Endodermal cell (in vitro differentiated cells): ENCODE measurements around the gene MRPL12. TPM values are rescaled to one million over a fixed set of nuclear protein-coding genes. Genes with fewer than 3 reads are reported as not detected.
"Not testable (repeated sequence)": the region's sequence is repeated elsewhere in the genome, so short reads cannot be mapped to it uniquely, and the experiment has no call there.

Source experiments
- DNase-seq: peaks from one replicate; pipeline ENCODE4 v3.0.0-alpha.2; 2017
- H3K27ac ChIP-seq: 2 replicates; pipeline ENCODE4 v1.5.1; 2013; ENCODE audit warnings: mild to moderate bottlenecking, low read depth, low read length, moderate library complexity
- H3K27me3 ChIP-seq: 2 replicates; pipeline ENCODE4 v1.6.1; 2013; ENCODE audit warnings: mild to moderate bottlenecking, low read length, moderate library complexity; ENCODE audit not compliant: insufficient read depth, control insufficient read depth, poor library complexity, severe bottlenecking
- H3K36me3 ChIP-seq: 2 replicates; pipeline ENCODE4 v1.7.0; 2013; ENCODE audit warnings: mild to moderate bottlenecking, low read length, moderate library complexity; ENCODE audit not compliant: control insufficient read depth, insufficient read depth
- H3K4me1 ChIP-seq: one replicate; pipeline ENCODE4 v1.7.0; 2013; ENCODE audit warnings: low read length; ENCODE audit not compliant: control insufficient read depth, insufficient read depth
- H3K4me3 ChIP-seq: 2 replicates; pipeline ENCODE4 v1.5.1; 2013; ENCODE audit warnings: mild to moderate bottlenecking, low read length, moderate library complexity
- H3K9ac ChIP-seq: 2 replicates; pipeline ENCODE4 v1.6.1; 2013; ENCODE audit warnings: mild to moderate bottlenecking, low read length, moderate library complexity; ENCODE audit not compliant: poor library complexity, severe bottlenecking; ENCODE audit errors: extremely low read depth
- H3K9me3 ChIP-seq: 2 replicates; pipeline ENCODE4 v1.6.1; 2013; ENCODE audit warnings: mild to moderate bottlenecking, low read length, moderate library complexity; ENCODE audit not compliant: control insufficient read depth
- H3K27ac Mint-ChIP-seq: 2 replicates; pipeline ENCODE4 v1.8.0; 2020; ENCODE audit warnings: mixed read lengths
- H3K27me3 Mint-ChIP-seq: 2 replicates; pipeline ENCODE4 v1.8.0; 2021; ENCODE audit warnings: mild to moderate bottlenecking, mixed read lengths; ENCODE audit not compliant: insufficient read depth
- H3K36me3 Mint-ChIP-seq: 2 replicates; pipeline ENCODE4 v1.8.0; 2020; ENCODE audit warnings: low read depth, mixed read lengths
- H3K4me1 Mint-ChIP-seq: 2 replicates; pipeline ENCODE4 v1.8.0; 2020; ENCODE audit warnings: mixed read lengths
- H3K4me3 Mint-ChIP-seq: 2 replicates; pipeline ENCODE4 v1.8.0; 2020; ENCODE audit warnings: mild to moderate bottlenecking, moderate library complexity, mixed read lengths
- H3K9me3 Mint-ChIP-seq: 2 replicates; pipeline ENCODE4 v1.8.0; 2020; ENCODE audit warnings: mild to moderate bottlenecking, mixed read lengths
- CTCF ChIP-seq: fragments of 200-600 bp; sonication (generic); conservative IDR thresholded peaks from 2 replicates; pipeline ENCODE4 v1.5.0; 2021; ENCODE audit warnings: antibody characterized with exemption, mild to moderate bottlenecking
- WGBS, 2 experiments: methylation state at CpG; one replicate each; pipeline versions ENCODE4 v1.1.5 to v1.1.7; 2013; ENCODE audit warnings: missing lambda C conversion rate in 2 of 2, mixed read lengths in 1 of 2; ENCODE audit not compliant: insufficient coverage in 1 of 2, insufficient read length in 1 of 2; 5-methylcytosine and 5-hydroxymethylcytosine counted together
- total RNA-seq, 2 donors: library from RNA; stranded (reverse); fragmentation: NEBNext Ultra II Directional in 1 of 2; extraction: Animal tissue kit (Norgen Biotek cat#: 25700) in 1 of 2; gene quantifications; 2 replicates in 1 of 2; 3 replicates in 1 of 2; pipeline ENCODE4 v1.2.1, GENCODE V29; 2021

The MRPL12 gene
- total RNA-seq, 2 donors from 2014 or later = 99.4 to 105 TPM

- Mint-ChIP-seq H3K9me3 (no peaks in the 10 kb centered on the region), H3K27ac (no peak overlapping the region), H3K4me3 (no peak overlapping the region), H3K36me3 (no peaks in the 10 kb centered on the region), H3K4me1 (peaks cover 2% of the 10 kb centered on the region), H3K27me3 (peaks cover 5% of the 10 kb centered on the region)
- no peaks in the 10 kb centered on the region for H3K4me1 ChIP-seq
- WGBS, 2 experiments = 86 to 89% methylated on average over 13 to 27 of the region's 27 CpGs
- DNase-seq = peak; percentile 63
- H3K4me3 ChIP-seq = no peak overlapping the region
- H3K27ac ChIP-seq = no peak overlapping the region
- no peaks in the 10 kb centered on the region for H3K9me3 ChIP-seq
- no peaks in the 10 kb centered on the region for H3K36me3 ChIP-seq
- no peak overlapping the region for H3K9ac ChIP-seq
- no peaks in the 10 kb centered on the region for H3K27me3 ChIP-seq
- TF ChIP-seq CTCF = no peak
Measured at GRCh38 chr17:81738801-81739393, 35.7 kb downstream of the MRPL12 start.

- not testable (repeated sequence) for H3K4me1 Mint-ChIP-seq
Measured at GRCh38 chr17:81739593-81739992, 36.4 kb downstream of the MRPL12 start.

DNA sequence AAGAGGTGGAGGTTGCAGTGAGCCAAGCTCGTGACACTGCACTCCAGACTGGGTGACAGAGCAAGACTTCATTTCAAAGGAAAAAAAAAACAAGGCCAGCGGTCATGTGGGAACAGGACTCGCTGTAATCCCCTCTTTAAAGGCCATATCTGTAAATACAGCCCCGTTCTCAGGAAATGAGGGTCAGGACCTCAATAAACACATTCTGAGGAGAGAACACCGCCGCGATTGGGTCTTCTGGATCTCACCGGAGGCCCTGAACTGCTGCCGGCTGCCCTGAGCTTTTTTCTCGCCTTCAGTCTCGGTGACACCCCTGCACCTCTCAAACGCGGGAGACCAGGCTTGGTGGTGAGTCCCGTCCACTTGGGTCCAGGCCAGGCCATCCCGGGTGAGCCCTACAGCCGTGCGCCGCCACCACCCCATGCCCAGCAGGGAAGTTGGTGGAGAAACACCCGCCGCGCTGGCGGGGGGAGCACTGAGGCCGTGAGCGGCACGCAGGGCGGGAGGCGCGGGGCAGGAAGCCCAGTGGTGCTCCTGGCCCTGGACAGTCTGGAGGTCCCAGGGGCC is 37.3 kb downstream of the MRPL12 start:
- no peaks in the 10 kb centered on the region for H3K4me1 ChIP-seq
- no peak overlapping the region for H3K9ac ChIP-seq
- no peaks in the 10 kb centered on the region for H3K36me3 Mint-ChIP-seq
- peaks cover 3% of the 10 kb centered on the region for H3K27me3 Mint-ChIP-seq
- no peaks in the 10 kb centered on the region for H3K9me3 ChIP-seq
- peaks cover 2% of the 10 kb centered on the region for H3K4me1 Mint-ChIP-seq
- no peaks in the 10 kb centered on the region for H3K36me3 ChIP-seq
- WGBS, 2 experiments = 84 to 85% methylated on average over 21 to 28 of the region's 28 CpGs
- H3K27me3 ChIP-seq = no peaks in the 10 kb centered on the region
- H3K27ac Mint-ChIP-seq = no peak overlapping the region
- H3K9me3 Mint-ChIP-seq = no peaks in the 10 kb centered on the region
- H3K27ac ChIP-seq = no peak overlapping the region
- H3K4me3 Mint-ChIP-seq = no peak overlapping the region
- no peak for DNase-seq
- no peak for TF ChIP-seq CTCF
- no peak overlapping the region for H3K4me3 ChIP-seq

More at GRCh38 chr17:81739593-81739992, 36.4 kb downstream of the MRPL12 start:
- H3K27me3 Mint-ChIP-seq, H3K36me3 ChIP-seq, H3K36me3 Mint-ChIP-seq, H3K27me3 ChIP-seq, H3K27ac ChIP-seq, H3K27ac Mint-ChIP-seq, H3K9me3 Mint-ChIP-seq, DNase-seq, H3K4me3 ChIP-seq, H3K4me3 Mint-ChIP-seq, H3K9me3 ChIP-seq, H3K9ac ChIP-seq, H3K4me1 ChIP-seq: not testable (repeated sequence)
- WGBS, 2 experiments = 89 to 94% methylated on average over 3 to 8 of the region's 8 CpGs
